Measurements from ENCODE around the gene SLIT1.

- TF ChIP-seq, protein P1, sequence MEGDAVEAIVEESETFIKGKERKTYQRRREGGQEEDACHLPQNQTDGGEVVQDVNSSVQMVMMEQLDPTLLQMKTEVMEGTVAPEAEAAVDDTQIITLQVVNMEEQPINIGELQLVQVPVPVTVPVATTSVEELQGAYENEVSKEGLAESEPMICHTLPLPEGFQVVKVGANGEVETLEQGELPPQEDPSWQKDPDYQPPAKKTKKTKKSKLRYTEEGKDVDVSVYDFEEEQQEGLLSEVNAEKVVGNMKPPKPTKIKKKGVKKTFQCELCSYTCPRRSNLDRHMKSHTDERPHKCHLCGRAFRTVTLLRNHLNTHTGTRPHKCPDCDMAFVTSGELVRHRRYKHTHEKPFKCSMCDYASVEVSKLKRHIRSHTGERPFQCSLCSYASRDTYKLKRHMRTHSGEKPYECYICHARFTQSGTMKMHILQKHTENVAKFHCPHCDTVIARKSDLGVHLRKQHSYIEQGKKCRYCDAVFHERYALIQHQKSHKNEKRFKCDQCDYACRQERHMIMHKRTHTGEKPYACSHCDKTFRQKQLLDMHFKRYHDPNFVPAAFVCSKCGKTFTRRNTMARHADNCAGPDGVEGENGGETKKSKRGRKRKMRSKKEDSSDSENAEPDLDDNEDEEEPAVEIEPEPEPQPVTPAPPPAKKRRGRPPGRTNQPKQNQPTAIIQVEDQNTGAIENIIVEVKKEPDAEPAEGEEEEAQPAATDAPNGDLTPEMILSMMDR (optimal IDR thresholded peaks at IDR 0.05 in 1 of 3, IDR thresholded peaks at IDR 0.05 in 1 of 3, conservative IDR thresholded peaks at IDR 0.05 in 1 of 3; ENCODE audit: extremely low read depth in 1 of 3, insufficient read depth in 2 of 3, low read length in 3 of 3), result no peak
- no peak for TF ChIP-seq EZH2 (IDR thresholded peaks at IDR 0.05; ENCODE audit: low read length)
Observed at GRCh38 chr10:97048649-97049427, 136.9 kb downstream of the SLIT1 start.

Measured in keratinocyte (primary cell).